ENCODE measurements around the gene INIP.
"Not testable (repeated sequence)": the region's sequence is repeated elsewhere in the genome, so short reads cannot be mapped to it uniquely, and the experiment has no call there.

The INIP gene

GRCh38 chr9:112743216-112743836 lies 25.4 kb upstream of the INIP start:
- DNase-seq (ENCODE audit: low read depth in 2 of 2): no peak

- DNase-seq (ENCODE audit: low read depth in 2 of 2): no peak
These were observed 17.0 kb upstream of the INIP start for GRCh38 chr9:112734892-112735291.

- DNase-seq (ENCODE audit: low read depth in 2 of 2): no peak
These were observed 14.1 kb upstream of the INIP start for GRCh38 chr9:112731971-112732370.

GRCh38 chr9:112728401-112728800 lies 10.5 kb upstream of the INIP start:
- no peak for DNase-seq (ENCODE audit: low read depth in 2 of 2)

GRCh38 chr9:112726428-112726827 lies 8.5 kb upstream of the INIP start:
- DNase-seq (ENCODE audit: low read depth in 2 of 2): no peak

- DNase-seq (ENCODE audit: low read depth in 2 of 2): no peak
These were observed 8.0 kb upstream of the INIP start for GRCh38 chr9:112725961-112726360.

GRCh38 chr9:112722749-112723148 lies 4.8 kb upstream of the INIP start:
- DNase-seq (ENCODE audit: low read depth in 2 of 2): not testable (repeated sequence)

- no peak for DNase-seq (ENCODE audit: low read depth in 2 of 2)
These were observed 2.3 kb upstream of the INIP start for GRCh38 chr9:112720113-112720780.

GRCh38 chr9:112719696-112720095 lies 1.8 kb upstream of the INIP start:
- no peak for DNase-seq (ENCODE audit: low read depth in 2 of 2)

GRCh38 chr9:112719241-112719691 lies 1.3 kb upstream of the INIP start:
- DNase-seq (ENCODE audit: low read depth in 2 of 2): no peak

- no peak for DNase-seq (ENCODE audit: low read depth in 2 of 2)
These were observed 5.2 kb downstream of the INIP start for GRCh38 chr9:112712678-112713077.

- no peak for DNase-seq (ENCODE audit: low read depth in 2 of 2)
These were observed 6.7 kb downstream of the INIP start for GRCh38 chr9:112711050-112711689.

GRCh38 chr9:112705768-112706427 lies 12.0 kb downstream of the INIP start:
- no peak for DNase-seq (ENCODE audit: low read depth in 2 of 2)

GRCh38 chr9:112703304-112703703 lies 14.6 kb downstream of the INIP start:
- no peak for DNase-seq (ENCODE audit: low read depth in 2 of 2)

GRCh38 chr9:112700085-112700484 lies 17.8 kb downstream of the INIP start:
- no peak for DNase-seq (ENCODE audit: low read depth in 2 of 2)

- no peak for DNase-seq (ENCODE audit: low read depth in 2 of 2)
These were observed 18.7 kb downstream of the INIP start for GRCh38 chr9:112699230-112699629.

- no peak for DNase-seq (ENCODE audit: low read depth in 2 of 2)
These were observed 21.5 kb downstream of the INIP start for GRCh38 chr9:112696461-112696860.

GRCh38 chr9:112694706-112695555 lies 23.0 kb downstream of the INIP start:
- DNase-seq (ENCODE audit: low read depth in 2 of 2): no peak

- DNase-seq (ENCODE audit: low read depth in 2 of 2): no peak
These were observed 28.7 kb downstream of the INIP start for GRCh38 chr9:112689161-112689740.

- DNase-seq (ENCODE audit: low read depth in 2 of 2): no peak
These were observed 37.0 kb downstream of the INIP start for GRCh38 chr9:112680731-112681402.

- DNase-seq (ENCODE audit: low read depth in 2 of 2): no peak
These were observed 40.9 kb downstream of the INIP start for GRCh38 chr9:112677040-112677439.

Data from stimulated activated CD8-positive, alpha-beta memory T cell treated with anti-CD3 and anti-CD28 coated beads, Interleukin-15, amount 100 ng/mL, for 48 hours (primary cell).